KMS-11 (cell line): ENCODE measurements around the gene KRTAP1-4.
"Not testable (repeated sequence)": the region's sequence is repeated elsewhere in the genome, so short reads cannot be mapped to it uniquely, and the experiment has no call there.

ENCODE experiments used
- H2AFZ ChIP-seq: fragments of 200-600 bp; sonication (generic); 2 replicates; pipeline ENCODE4 v1.6.1; 2016; ENCODE audit warnings: antibody characterized with exemption, mixed run types, low read depth
- H3K27ac ChIP-seq: fragments of 200-600 bp; sonication (generic); 2 replicates; pipeline ENCODE4 v1.6.1; 2016; ENCODE audit warnings: mild to moderate bottlenecking, mixed run types
- H3K27me3 ChIP-seq: fragments of 200-600 bp; sonication (generic); 2 replicates; pipeline ENCODE4 v1.6.1; 2017; ENCODE audit warnings: mild to moderate bottlenecking, low read depth, mixed run types, moderate library complexity; ENCODE audit not compliant: insufficient read depth
- H3K36me3 ChIP-seq: fragments of 200-600 bp; sonication (generic); 2 replicates; pipeline ENCODE4 v1.6.1; 2017; ENCODE audit warnings: mild to moderate bottlenecking, mixed run types; ENCODE audit not compliant: insufficient read depth
- H3K4me1 ChIP-seq: fragments of 200-600 bp; sonication (generic); 2 replicates; pipeline ENCODE4 v1.6.1; 2016; ENCODE audit warnings: mild to moderate bottlenecking, low read depth, mixed run types; ENCODE audit not compliant: poor library complexity, severe bottlenecking
- H3K4me2 ChIP-seq: fragments of 200-600 bp; sonication (generic); 2 replicates; pipeline ENCODE4 v1.7.0; 2016; ENCODE audit warnings: mild to moderate bottlenecking, mixed run types
- H3K4me3 ChIP-seq: fragments of 200-600 bp; sonication (generic); IDR thresholded peaks from 2 replicates; pipeline ENCODE4 v1.6.1; 2017; ENCODE audit warnings: low read depth, low read length, mixed read lengths; ENCODE audit not compliant: insufficient read depth
- H3K79me2 ChIP-seq: fragments of 200-600 bp; sonication (generic); 2 replicates; pipeline ENCODE4 v1.6.1; 2016; ENCODE audit warnings: low read depth, mixed run types; ENCODE audit not compliant: insufficient read depth
- H3K9ac ChIP-seq: fragments of 200-600 bp; sonication (generic); 2 replicates; pipeline ENCODE4 v1.6.1; 2016; ENCODE audit warnings: mild to moderate bottlenecking, mixed run types
- H4K20me1 ChIP-seq: fragments of 200-600 bp; sonication (generic); 2 replicates; pipeline ENCODE4 v1.6.1; 2016; ENCODE audit warnings: mild to moderate bottlenecking, mixed run types; ENCODE audit not compliant: insufficient read depth
- CTCF ChIP-seq: fragments of 200-600 bp; sonication (generic); conservative IDR thresholded peaks from 2 replicates; pipeline ENCODE4 v1.6.1; 2017; ENCODE audit warnings: low read depth, mild to moderate bottlenecking, antibody characterized with exemption, low read length, moderate library complexity, mixed read lengths

KRTAP1-4 gene

DNA sequence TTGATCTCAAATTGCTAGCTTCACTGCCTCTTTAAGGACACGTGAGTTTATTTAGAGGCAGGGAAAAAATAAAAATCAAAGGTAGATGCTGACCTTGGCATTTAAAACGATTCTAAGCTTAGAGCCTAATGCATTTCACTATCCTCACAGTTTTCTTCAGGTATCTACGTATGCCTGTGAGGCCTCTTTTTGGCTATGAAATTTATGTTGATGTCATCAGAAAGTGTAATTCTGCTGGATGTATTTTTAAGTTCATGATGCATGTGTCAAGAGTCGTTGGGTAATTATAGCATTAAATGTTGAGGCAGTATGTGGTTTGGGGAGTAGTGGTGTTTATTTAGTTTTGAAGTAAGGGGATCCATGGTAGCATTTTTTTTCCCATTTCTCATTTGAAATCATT is 26.1 kb downstream of the KRTAP1-4 start:
- Histone ChIP-seq H3K4me3 (no peak overlapping the region), H3K36me3 (no peaks in the 10 kb centered on the region), H3K4me2 (no peak overlapping the region), H3K27me3 (no peaks in the 10 kb centered on the region), H4K20me1 (no peaks in the 10 kb centered on the region), H3K9ac (no peak overlapping the region), H3K79me2 (no peaks in the 10 kb centered on the region), H3K27ac (no peak overlapping the region), H3K4me1 (no peaks in the 10 kb centered on the region), H2AFZ (no peak overlapping the region)
- no peak for TF ChIP-seq CTCF

GRCh38 chr17:41002814-41003213 is 27.2 kb downstream of the KRTAP1-4 start:
- Histone ChIP-seq H3K36me3 (no peaks in the 10 kb centered on the region), H3K9ac (no peak overlapping the region), H4K20me1 (no peaks in the 10 kb centered on the region), H3K27ac (no peak overlapping the region), H3K27me3 (no peaks in the 10 kb centered on the region), H3K4me3 (no peak overlapping the region), H3K4me1 (no peaks in the 10 kb centered on the region), H3K79me2 (no peaks in the 10 kb centered on the region), H2AFZ (no peak overlapping the region), H3K4me2 (no peak overlapping the region)
- TF ChIP-seq CTCF, result no peak

- H3K4me2 ChIP-seq, result no peak overlapping the region
- H3K27ac ChIP-seq, result no peak overlapping the region
- TF ChIP-seq CTCF, result no peak
- no peak overlapping the region for H3K4me3 ChIP-seq
- H3K4me1 ChIP-seq, result no peaks in the 10 kb centered on the region
- no peaks in the 10 kb centered on the region for H3K79me2 ChIP-seq
- no peak overlapping the region for H2AFZ ChIP-seq
- no peak overlapping the region for H3K9ac ChIP-seq
- no peaks in the 10 kb centered on the region for H4K20me1 ChIP-seq
- no peaks in the 10 kb centered on the region for H3K36me3 ChIP-seq
- H3K27me3 ChIP-seq, result no peaks in the 10 kb centered on the region
Observed at GRCh38 chr17:41001795-41002194, 28.2 kb downstream of the KRTAP1-4 start.

DNA sequence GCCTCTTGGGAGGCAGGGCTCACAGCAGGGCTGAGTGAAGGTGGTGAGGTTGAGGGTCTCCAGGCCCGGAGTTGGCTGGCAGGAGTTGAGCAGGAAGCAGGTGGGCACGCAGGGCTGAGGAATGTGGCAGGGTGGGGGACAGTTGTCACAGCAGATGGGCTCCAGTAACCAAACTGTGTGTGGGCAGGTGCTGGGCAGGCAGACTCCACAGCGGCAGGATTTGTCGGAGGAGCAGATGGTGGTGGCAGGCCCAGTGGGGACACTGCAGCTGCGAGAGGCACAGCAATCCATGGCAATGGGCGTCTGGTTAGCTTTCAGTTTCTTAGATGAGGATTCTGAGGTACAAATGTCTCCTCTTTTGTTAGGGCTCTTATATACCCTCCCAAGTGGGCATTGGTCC is 30.4 kb downstream of the KRTAP1-4 start, which contains the start of gene KRTAP3-2:
Gene KRTAP3-2, minus strand, starts transcription at position 344 of the 400 bp plus-strand sequence. Its CDS starts 53 bp downstream, at position 291.
- not testable (repeated sequence) for H3K36me3 ChIP-seq, H3K27me3 ChIP-seq, H3K4me3 ChIP-seq, H3K4me1 ChIP-seq, H3K9ac ChIP-seq, H3K27ac ChIP-seq, H2AFZ ChIP-seq, H3K79me2 ChIP-seq, H3K4me2 ChIP-seq, H4K20me1 ChIP-seq

- H3K4me1 ChIP-seq, result no peaks in the 10 kb centered on the region
- no peaks in the 10 kb centered on the region for H3K27me3 ChIP-seq
- H3K36me3 ChIP-seq, result no peaks in the 10 kb centered on the region
- no peak overlapping the region for H3K4me2 ChIP-seq
- H3K9ac ChIP-seq, result no peak overlapping the region
- no peaks in the 10 kb centered on the region for H3K79me2 ChIP-seq
- TF ChIP-seq CTCF, result no peak
- H3K27ac ChIP-seq, result no peak overlapping the region
- no peak overlapping the region for H3K4me3 ChIP-seq
- no peak overlapping the region for H2AFZ ChIP-seq
- no peaks in the 10 kb centered on the region for H4K20me1 ChIP-seq
Observed at GRCh38 chr17:40997361-40997760, 32.6 kb downstream of the KRTAP1-4 start.
